Measurements from ENCODE around the gene BRAF. TPM values are rescaled to one million over a fixed set of nuclear protein-coding genes. Genes with fewer than 3 reads are reported as not detected.

Gene BRAF
- total RNA-seq, 4 donors from 2014 or later, result 32.2 to 94.9 (median 41.0) TPM

GRCh38 chr7:140686921-140687320 lies 237.8 kb downstream of the BRAF start:
- peak in 1 of 2 donors; percentile 60 for DNase-seq (ENCODE audit: low spot score in 2 of 2)
- Histone ChIP-seq H3K27ac (no peak overlapping the region), H3K36me3 (peaks cover 87% of the 10 kb centered on the region), H3K4me3 (no peak overlapping the region), H3K9me3 (no peaks in the 10 kb centered on the region), H3K4me1 (no peaks in the 10 kb centered on the region), H3K27me3 (no peaks in the 10 kb centered on the region)
- 98% methylated on average over 11 of the region's 11 CpGs for WGBS
- TF ChIP-seq CTCF (IDR thresholded peaks at IDR 0.05) (no peak), POLR2AphosphoS5 (IDR thresholded peaks at IDR 0.05) (no peak), POLR2A (IDR thresholded peaks at IDR 0.05) (no peak), EP300 (IDR thresholded peaks at IDR 0.05) (no peak)

- DNase-seq (ENCODE audit: low spot score in 2 of 2), result no peak
- TF ChIP-seq EP300 (IDR thresholded peaks at IDR 0.05), result no peak
- no peak for TF ChIP-seq CTCF (IDR thresholded peaks at IDR 0.05)
- TF ChIP-seq POLR2A (IDR thresholded peaks at IDR 0.05), result no peak
- TF ChIP-seq POLR2AphosphoS5 (IDR thresholded peaks at IDR 0.05), result no peak
- WGBS, result 87% methylated on average over 10 of the region's 10 CpGs
These were observed 239.2 kb downstream of the BRAF start for GRCh38 chr7:140685407-140686087.

GRCh38 chr7:140684066-140684950 lies 240.4 kb downstream of the BRAF start:
- no peak for DNase-seq (ENCODE audit: low spot score in 2 of 2)
- H3K4me1 ChIP-seq, result no peaks in the 10 kb centered on the region
- TF ChIP-seq CTCF (IDR thresholded peaks at IDR 0.05) (no peak), EP300 (IDR thresholded peaks at IDR 0.05) (no peak), POLR2AphosphoS5 (IDR thresholded peaks at IDR 0.05) (no peak), POLR2A (IDR thresholded peaks at IDR 0.05) (no peak)
- H3K4me3 ChIP-seq, result no peak overlapping the region
- H3K27me3 ChIP-seq, result no peaks in the 10 kb centered on the region
- no peak overlapping the region for H3K27ac ChIP-seq
- H3K9me3 ChIP-seq, result no peaks in the 10 kb centered on the region
- WGBS, result 91% methylated on average over 20 of the region's 20 CpGs
- peaks cover 87% of the 10 kb centered on the region for H3K36me3 ChIP-seq

More at GRCh38 chr7:140685407-140686087, 239.2 kb downstream of the BRAF start:
- H3K4me3 ChIP-seq, result no peak overlapping the region
- no peaks in the 10 kb centered on the region for H3K4me1 ChIP-seq
- H3K27ac ChIP-seq, result no peak overlapping the region
- H3K36me3 ChIP-seq, result peaks cover 87% of the 10 kb centered on the region
- no peaks in the 10 kb centered on the region for H3K9me3 ChIP-seq
- no peaks in the 10 kb centered on the region for H3K27me3 ChIP-seq

DNA sequence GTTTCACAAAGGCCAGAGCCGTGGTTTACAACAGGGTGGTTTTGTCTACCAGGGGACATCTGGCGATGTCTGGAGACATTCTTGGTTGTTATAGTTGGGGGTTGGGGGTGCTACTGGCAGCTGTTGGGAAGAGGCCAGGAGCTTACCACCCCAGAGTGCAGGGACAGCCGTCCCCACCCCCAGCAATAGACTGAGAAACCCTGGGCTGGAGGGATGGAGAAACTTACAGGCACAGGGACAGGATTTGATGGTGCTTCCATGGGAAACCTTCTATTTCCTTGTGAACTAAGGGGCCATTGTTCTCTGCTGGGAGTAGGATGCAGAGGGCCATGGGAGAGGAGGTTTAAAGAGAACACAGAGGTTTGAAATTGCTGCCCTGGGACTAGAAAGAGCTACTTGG lies 241.1 kb downstream of the BRAF start:
- no peaks in the 10 kb centered on the region for H3K9me3 ChIP-seq
- no peak for DNase-seq (ENCODE audit: low spot score in 2 of 2)

More for the DNA sequence above, 241.1 kb downstream of the BRAF start:
- peaks cover 89% of the 10 kb centered on the region for H3K36me3 ChIP-seq
- H3K4me1 ChIP-seq, result no peaks in the 10 kb centered on the region
- H3K27me3 ChIP-seq, result no peaks in the 10 kb centered on the region
- no peak overlapping the region for H3K27ac ChIP-seq
- 75% methylated on average over 3 of the region's 3 CpGs for WGBS
- no peak for TF ChIP-seq POLR2A (IDR thresholded peaks at IDR 0.05)
- TF ChIP-seq POLR2AphosphoS5 (IDR thresholded peaks at IDR 0.05), result no peak
- no peak for TF ChIP-seq CTCF (IDR thresholded peaks at IDR 0.05)
- TF ChIP-seq EP300 (IDR thresholded peaks at IDR 0.05), result no peak
- H3K4me3 ChIP-seq, result no peak overlapping the region

All from suprapubic skin (tissue), 4 donors.